NCI-H2227 treated with DMSO at 0.1 percent for 48 hours (cell line): ENCODE data around the gene GLIS1.

ENCODE experiments used
- DNase-seq: peaks from one replicate; lab custom pipeline; 2025; lab: John Stamatoyannopoulos, UW

GLIS1 gene

DNA sequence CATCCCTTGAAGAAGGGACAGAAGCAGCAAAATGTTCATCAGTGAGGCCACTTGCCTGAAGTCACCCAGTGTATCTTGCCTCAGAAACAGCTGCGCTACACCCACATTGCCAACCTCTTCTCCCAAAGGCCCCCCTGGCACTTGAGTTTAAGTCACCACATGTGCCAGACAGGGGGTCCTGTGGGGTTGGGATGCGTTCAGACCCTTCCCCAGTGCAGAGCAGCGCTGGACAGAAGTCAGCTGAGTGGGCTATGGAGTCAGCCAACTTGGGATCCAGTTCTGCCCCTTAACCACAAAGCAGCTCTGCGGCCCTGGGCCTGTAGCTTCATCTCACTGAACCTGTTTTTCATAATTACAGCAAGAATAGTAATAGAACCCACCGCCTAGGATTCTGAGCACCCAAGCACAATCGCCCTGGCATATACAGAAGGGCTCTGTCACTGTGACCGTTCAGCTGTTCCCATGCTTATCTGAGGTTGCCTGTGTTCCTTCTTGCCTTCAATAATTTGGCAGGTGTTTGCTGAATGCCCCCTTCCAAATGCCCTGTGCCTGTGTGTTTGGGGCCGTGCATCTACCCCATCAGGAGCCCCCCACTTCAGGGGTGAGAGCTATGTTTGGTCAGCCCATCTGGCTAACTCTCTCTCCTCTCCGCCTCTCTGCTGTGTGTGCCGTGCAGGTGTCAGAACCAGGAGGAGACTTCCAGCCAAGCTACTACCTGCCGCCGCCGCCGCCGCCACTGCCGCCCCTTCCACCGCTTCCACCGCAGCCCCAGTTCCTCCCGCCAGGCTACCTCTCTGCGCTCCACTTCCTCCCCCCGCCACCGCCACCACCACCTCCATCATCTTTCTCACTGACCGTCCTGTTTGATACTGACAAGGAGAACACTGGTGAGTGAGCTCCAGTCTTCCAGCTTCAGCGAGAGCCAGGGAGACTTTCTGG lies 274.7 kb downstream of the GLIS1 start:
- DNase-seq = no peak

DNA sequence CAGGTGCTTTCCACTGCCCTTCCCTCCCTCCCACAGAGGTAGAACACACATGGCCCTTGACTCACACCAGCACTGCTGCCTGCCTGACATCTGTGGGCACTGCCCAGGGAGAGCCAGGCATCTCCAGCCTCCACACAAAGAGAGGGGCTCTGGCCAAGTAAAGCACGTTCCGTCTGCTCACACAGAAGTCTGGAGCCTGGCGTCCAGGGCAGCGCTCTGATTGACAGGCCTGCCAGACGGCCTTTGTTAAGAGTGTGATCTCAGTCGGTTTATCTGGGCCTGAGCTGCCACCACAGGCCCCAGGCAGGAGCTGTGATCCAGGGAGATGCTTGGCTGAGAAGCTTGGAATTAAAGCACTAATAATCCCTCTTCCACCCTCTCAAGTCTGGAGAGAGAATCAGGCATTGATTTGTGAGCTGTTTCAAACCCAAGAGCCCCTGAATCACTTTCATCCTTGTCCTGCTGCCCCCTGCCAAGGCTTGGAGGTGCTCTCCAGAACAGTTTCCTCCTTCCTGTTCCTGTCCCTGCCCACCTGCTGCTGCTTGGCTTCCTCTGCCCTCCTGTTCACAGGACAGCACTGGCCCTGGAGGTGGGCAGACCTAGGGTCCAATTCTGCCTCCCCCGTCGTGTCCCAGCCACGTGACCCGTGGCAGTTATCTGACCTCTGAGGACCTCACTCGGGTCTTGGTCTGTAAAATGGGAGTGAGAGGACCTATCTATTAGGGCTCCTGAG lies 276.0 kb downstream of the GLIS1 start:
- no peak for DNase-seq

DNA sequence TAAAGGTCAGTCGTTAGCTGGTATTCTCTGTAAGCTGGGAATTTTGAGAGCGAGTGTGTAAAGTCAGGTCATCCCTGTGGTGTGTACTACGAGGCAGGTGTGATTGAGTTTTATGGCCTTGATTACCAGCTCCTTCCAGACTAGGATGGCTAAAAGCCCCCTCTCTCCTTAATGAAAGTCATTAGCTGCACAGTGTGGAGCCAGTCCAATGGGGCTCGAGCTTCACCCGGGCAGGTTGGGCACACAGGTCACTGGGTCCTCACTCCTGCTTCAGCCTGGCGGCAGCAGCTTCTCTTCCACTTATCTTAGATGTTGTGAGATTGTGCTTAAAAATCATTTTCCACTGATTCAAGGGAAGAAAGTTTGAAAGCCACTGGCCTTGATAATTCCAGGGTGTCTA lies 276.8 kb downstream of the GLIS1 start:
- no peak for DNase-seq

DNA sequence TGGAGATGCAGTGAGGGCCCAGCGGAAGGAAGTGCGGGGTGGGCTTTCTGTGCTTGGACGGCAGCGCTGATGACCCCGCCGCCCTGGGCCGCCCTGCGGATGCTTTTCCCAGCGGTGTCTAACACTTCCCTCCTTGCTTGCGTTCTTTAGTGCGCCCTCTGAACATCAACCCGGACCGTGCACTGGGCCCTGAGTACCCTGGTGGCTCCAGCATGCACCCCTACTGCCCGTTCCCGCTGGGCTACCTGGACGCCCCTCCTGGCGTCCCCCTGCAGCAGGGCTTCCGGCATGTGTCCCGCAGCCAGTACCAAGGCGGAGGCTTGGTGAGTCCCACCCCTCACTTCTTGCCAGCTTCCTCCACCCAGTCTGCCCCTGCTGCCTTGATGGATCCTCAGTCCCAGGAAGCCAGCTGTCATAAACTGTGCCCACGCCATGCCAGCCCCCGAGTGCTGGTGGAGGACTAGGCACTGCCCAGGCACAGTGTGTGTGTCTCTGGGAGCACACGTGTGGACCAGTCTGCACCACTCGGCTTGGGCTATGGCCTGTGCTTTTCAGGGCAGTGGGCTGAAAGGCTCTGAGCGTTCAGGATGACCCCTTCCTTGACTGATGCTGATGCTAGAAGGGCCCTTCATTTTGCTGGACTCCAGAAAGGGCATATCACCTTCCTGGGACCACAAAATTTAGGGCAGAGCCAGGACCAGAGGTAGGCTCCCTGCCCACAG lies 277.5 kb downstream of the GLIS1 start:
- DNase-seq = no peak

DNA sequence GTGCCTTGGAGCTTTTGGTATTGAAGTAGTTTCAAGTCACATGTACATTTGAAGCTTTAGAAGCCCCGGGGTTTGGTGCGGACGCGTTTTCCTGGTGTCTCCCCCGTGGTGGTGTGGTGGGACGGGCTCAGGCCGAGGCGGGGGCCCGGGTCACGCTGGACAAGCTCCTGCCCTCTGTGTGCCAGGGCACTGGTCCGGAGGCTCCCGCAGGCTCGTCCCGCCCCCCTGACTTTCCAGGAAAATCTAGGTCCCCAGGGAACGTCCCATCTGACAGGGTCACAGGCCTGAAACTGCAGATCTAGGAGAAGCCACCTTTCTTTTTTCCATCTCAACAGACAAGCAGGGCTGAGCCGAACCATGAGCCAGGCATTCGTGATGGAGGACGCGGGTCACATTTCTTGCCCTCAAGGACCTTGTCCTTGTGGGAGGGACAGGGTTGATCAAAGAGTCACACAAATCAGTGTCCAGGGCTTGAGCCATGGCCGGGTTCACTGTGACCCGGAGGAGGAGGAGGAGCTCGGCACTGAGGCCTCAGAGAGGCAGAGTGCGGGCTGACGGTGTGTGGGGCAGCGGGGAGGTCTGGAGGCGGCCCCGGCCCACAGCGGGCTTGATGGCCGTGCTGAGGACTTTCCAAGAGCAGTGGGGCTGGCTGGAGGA lies 278.2 kb downstream of the GLIS1 start:
- DNase-seq = no peak

DNA sequence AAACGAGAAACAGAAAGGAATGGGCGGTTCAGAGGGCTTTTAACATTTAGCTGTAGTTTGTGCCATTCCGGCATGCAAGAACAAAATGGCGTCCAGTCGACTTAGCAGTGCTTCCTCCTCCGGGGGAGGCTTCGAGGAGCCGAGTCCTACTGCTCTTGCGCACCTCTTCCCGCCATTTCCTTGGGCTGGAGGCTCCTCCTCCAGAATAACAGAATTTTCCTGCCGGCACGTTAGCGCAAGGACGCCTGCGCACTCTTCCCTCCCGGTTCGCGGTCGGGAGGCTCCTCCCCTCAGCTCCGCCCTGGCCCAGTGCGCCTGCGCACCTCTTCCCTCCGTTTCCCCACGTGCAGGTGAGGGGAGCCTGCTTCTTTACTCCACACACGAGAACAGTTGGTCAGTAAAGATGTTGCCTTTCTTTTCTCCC lies 278.7 kb downstream of the GLIS1 start:
- no peak for DNase-seq

DNA sequence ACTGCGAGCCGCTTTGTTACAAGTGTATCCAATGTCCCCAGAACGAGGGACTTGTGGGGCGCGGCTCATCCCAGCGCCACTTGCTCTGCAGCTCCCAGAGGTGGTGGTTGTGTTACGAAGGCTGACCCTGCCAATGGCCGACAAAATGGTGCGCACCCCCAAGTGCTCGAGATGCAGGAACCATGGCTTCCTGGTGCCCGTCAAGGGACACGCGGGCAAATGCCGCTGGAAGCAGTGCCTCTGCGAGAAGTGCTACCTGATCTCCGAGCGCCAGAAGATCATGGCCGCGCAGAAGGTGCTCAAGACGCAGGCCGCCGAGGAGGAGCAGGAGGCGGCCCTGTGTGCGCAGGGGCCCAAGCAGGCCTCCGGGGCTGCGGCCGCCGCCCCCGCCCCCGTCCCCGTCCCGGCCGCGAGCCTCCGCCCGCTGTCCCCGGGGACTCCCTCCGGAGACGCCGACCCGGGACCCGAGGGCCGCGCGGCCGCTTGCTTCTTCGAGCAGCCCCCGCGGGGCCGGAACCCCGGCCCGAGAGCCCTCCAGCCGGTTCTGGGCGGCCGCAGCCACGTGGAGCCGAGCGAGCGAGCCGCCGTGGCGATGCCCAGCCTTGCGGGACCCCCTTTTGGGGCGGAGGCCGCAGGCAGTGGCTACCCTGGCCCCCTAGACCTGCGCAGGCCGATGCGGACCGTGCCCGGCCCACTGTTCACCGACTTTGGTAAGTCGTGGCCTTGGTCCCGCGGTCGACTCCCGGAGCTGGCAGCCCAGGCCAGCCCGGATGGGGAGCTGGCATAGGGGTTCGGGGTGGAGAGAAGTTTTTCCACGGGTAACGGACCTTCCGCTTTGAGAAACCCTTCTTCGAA lies 279.4 kb downstream of the GLIS1 start, which contains the start of gene DMRTB1:
DMRTB1 (plus strand) TSS at position 79 of the 855 bp plus-strand sequence; CDS start at position 134, 55 bp downstream.
- no peak for DNase-seq

DNA sequence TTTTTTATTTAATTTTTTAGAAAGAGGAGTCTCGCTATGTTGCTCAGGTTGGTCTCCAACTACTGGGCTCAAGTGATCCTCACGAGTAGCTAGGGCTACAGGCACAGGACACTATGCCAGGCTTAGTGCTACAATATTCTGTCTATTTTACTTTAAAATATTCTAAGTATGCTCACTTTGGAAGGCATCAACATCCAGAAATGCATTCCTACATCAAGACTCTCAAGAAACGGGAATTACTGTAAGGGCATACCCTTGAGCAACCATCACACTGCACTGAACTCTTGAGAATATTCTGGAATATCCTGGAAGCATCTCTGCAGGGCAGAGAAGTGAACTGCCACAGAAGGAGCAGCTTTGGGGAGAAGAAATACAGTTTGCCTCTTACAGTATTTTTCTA lies 280.3 kb downstream of the GLIS1 start:
- no peak for DNase-seq
